ENCODE data around the gene SZRD1.

DNA sequence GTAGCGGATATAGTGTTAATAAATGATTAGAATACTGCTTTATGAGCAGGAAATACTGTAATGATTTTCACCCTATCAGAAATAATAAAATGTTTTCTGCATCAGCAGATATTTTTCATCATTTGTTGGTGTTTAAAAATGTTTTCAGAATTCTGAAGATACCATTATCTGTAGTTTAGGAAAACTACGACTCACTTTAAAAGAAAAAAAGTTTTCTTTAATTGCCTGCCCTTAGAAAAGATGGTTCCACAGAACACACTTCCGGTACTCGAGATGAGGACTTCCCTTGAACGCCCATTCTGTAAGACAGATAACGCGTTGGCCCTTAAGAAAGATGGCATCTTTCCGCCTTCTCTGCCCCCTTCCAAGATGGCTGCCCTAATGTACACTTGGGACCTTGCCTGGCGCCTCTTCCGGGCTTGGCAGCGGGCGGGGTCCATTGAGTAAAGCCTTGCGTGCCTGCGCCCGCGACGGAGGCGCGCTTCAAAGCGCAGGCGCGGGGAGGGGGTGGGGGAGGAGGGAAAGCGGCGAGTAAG lies at the start of gene SZRD1:
- TF ChIP-seq, protein P1, sequence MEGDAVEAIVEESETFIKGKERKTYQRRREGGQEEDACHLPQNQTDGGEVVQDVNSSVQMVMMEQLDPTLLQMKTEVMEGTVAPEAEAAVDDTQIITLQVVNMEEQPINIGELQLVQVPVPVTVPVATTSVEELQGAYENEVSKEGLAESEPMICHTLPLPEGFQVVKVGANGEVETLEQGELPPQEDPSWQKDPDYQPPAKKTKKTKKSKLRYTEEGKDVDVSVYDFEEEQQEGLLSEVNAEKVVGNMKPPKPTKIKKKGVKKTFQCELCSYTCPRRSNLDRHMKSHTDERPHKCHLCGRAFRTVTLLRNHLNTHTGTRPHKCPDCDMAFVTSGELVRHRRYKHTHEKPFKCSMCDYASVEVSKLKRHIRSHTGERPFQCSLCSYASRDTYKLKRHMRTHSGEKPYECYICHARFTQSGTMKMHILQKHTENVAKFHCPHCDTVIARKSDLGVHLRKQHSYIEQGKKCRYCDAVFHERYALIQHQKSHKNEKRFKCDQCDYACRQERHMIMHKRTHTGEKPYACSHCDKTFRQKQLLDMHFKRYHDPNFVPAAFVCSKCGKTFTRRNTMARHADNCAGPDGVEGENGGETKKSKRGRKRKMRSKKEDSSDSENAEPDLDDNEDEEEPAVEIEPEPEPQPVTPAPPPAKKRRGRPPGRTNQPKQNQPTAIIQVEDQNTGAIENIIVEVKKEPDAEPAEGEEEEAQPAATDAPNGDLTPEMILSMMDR (conservative IDR thresholded peaks at IDR 0.05 in 1 of 2, IDR thresholded peaks at IDR 0.05 in 1 of 2; ENCODE audit: low read depth in 1 of 2, low read length in 2 of 2), result no peak
- no peak for TF ChIP-seq EZH2 (IDR thresholded peaks at IDR 0.05; ENCODE audit: low read length, missing control alignments)

All from fibroblast of lung (primary cell).